Ectodermal cell (in vitro differentiated cells): ENCODE measurements around the gene NCBP3.

Experiments
- H3K27ac ChIP-seq: 2 replicates; pipeline ENCODE4 v1.7.0; 2013; ENCODE audit warnings: mild to moderate bottlenecking, low read depth, low read length; ENCODE audit not compliant: insufficient read depth, poor library complexity, severe bottlenecking
- H3K27me3 ChIP-seq: 2 replicates; pipeline ENCODE4 v1.7.0; 2013; ENCODE audit warnings: mild to moderate bottlenecking, low read length; ENCODE audit not compliant: insufficient read depth, control insufficient read depth, poor library complexity, severe bottlenecking
- H3K36me3 ChIP-seq: one replicate; pipeline ENCODE4 v1.7.0; 2013; ENCODE audit warnings: low read length; ENCODE audit not compliant: control insufficient read depth, insufficient read depth
- H3K4me1 ChIP-seq: one replicate; pipeline ENCODE4 v1.7.0; 2013; ENCODE audit warnings: low read length; ENCODE audit not compliant: control insufficient read depth, insufficient read depth
- H3K4me3 ChIP-seq: 2 replicates; pipeline ENCODE4 v1.7.0; 2013; ENCODE audit warnings: low read depth, low read length, control low read depth; ENCODE audit not compliant: insufficient read depth
- H3K9me3 ChIP-seq: 2 replicates; pipeline ENCODE4 v1.7.0; 2013; ENCODE audit warnings: mild to moderate bottlenecking, low read length, moderate library complexity; ENCODE audit not compliant: control insufficient read depth
- WGBS, 2 experiments: methylation state at CpG; one replicate each; pipeline ENCODE4 v1.1.7; 2013; ENCODE audit warnings: missing lambda C conversion rate in 2 of 2; 5-methylcytosine and 5-hydroxymethylcytosine counted together

The NCBP3 gene

DNA sequence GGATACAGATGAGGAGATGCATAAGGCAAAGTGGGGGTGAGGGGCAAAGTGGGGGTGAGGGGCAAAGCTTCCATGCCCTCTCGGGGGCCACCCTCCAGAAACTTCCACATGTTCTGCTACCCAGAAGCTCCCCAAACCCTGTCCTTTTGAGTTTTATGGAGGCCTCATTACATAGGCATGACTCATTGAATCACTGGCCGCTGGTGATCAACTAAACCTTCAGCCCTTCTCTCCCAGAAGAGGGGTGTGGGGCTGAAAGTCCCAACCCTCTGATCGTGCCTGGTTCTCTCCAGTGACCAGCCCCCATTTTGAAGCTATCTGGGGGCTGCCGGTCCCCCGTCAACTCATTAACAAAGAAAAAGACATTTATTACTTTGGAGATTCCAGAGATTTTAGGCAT is 72.5 kb downstream of the NCBP3 start:
- 76 to 79% methylated on average over 5 of the region's 5 CpGs for WGBS, 2 experiments
- Histone ChIP-seq H3K9me3 (no peaks in the 10 kb centered on the region), H3K27ac (no peak overlapping the region), H3K27me3 (no peaks in the 10 kb centered on the region), H3K4me3 (no peak overlapping the region), H3K36me3 (no peaks in the 10 kb centered on the region), H3K4me1 (no peaks in the 10 kb centered on the region)

DNA sequence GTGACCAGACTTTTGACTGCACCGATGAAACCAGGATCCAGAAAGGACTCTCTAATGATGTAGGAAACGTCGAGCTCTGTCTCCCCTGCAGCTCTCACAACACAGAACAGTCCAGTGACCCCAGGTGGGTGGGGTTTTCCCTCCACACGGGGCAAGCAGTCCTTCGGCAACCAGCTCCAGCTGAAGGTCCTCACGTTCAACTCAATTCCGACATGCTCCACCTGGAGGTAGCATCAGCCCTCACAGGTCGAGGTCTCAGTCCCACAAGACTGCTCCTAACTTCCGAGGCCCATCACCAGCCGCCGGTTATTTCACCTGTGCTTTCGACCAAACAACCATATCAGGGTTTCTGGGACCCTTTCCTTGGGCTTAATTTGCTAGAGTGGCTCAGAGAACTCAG is 73.3 kb downstream of the NCBP3 start:
- no peaks in the 10 kb centered on the region for H3K36me3 ChIP-seq
- no peaks in the 10 kb centered on the region for H3K4me1 ChIP-seq
- H3K4me3 ChIP-seq: no peak overlapping the region
- no peak overlapping the region for H3K27ac ChIP-seq
- H3K27me3 ChIP-seq: no peaks in the 10 kb centered on the region
- 76 to 78% methylated on average over 12 of the region's 12 CpGs for WGBS, 2 experiments
- no peaks in the 10 kb centered on the region for H3K9me3 ChIP-seq

DNA sequence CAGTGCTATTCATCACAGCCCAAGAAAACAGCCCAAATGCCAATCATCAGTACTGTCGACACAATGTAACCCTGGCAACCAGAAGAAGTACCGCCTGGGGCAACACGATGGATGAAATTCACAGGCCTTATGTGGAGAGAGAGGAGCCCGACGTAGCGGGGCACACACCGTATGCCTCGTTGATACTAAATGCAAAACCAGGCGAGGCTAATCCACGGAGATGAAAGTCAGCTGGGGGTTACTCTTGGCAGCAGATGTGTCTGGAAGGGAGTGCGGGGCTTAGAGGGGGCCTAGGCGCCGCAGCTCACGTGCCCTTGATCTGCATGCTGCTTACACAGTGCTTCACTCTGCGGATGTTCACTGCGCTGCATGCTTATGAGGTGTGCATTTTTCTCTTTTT is 74.9 kb downstream of the NCBP3 start:
- Histone ChIP-seq H3K27me3 (no peaks in the 10 kb centered on the region), H3K4me1 (no peaks in the 10 kb centered on the region), H3K9me3 (no peaks in the 10 kb centered on the region), H3K4me3 (no peak overlapping the region), H3K36me3 (no peaks in the 10 kb centered on the region), H3K27ac (no peak overlapping the region)
- 82 to 84% methylated on average over 16 of the region's 16 CpGs for WGBS, 2 experiments

DNA sequence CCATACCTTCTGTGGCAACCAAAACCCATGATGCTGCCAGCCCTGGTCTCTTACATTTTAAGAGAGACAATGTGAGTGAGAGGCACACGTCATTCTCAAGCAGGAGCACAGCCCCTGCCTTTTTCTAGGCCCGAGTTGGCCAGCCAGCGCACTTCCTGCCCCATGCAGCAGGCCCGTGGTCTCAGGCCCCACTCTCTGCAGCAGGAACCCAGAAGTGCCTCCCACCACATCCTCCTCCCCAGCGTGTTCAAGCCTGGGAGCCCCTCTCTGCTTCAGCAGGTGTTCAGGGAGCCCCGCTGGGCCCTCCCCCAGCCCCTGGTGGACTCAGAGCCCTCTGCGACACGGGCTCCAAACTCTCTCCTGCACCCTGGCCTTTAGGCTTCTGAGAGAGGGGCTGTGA is 75.6 kb downstream of the NCBP3 start:
- Histone ChIP-seq H3K36me3 (no peaks in the 10 kb centered on the region), H3K4me1 (no peaks in the 10 kb centered on the region), H3K27ac (peak overlapping the region; percentile 72), H3K27me3 (no peaks in the 10 kb centered on the region), H3K9me3 (no peaks in the 10 kb centered on the region), H3K4me3 (no peak overlapping the region)
- WGBS, 2 experiments: 83 to 84% methylated on average over 8 of the region's 8 CpGs

DNA sequence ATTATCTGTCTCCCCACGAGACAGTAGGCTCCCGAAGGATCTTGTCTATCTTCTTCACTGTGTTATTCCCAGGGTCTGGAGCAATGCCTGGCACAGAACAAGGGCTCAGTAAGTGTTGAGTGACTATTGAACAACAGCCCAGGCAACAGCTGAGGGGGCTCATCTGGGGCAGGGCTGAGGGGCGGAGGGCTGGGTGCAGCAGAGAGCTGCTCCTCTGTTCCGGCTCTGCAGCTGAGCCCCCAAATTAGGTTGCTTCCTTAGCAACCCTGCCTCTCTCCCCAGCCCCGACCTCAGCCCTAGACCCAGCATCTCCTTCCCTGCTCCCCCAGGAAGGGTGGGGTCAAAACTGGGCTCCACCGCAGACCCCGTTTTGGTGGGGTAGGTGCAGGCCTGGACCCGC is 77.3 kb downstream of the NCBP3 start:
- Histone ChIP-seq H3K36me3 (no peaks in the 10 kb centered on the region), H3K4me3 (no peak overlapping the region), H3K27me3 (no peaks in the 10 kb centered on the region), H3K27ac (no peak overlapping the region), H3K4me1 (no peaks in the 10 kb centered on the region), H3K9me3 (no peaks in the 10 kb centered on the region)
- WGBS, 2 experiments: 86 to 87% methylated on average over 8 of the region's 8 CpGs

DNA sequence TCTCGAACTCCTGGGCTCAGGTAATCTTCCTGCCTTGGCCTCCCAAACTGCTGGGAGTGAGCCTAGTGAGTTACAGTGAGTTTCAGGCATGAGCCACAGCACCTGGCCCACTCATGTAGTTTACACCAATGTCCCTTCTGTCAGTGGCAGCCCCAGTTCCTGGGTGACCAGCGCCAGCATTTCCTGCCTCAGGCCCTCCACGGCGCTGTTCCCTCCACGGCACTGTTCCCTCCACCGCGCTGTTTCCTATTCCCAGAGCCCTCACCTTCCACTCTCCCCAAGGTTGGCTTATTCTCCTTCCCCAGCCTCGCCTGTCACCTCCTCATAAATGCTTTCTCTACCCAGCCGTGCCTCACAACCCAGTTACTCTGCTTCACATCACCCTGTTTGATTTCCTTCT is 77.7 kb downstream of the NCBP3 start:
- Histone ChIP-seq H3K27me3 (no peaks in the 10 kb centered on the region), H3K9me3 (no peaks in the 10 kb centered on the region), H3K36me3 (no peaks in the 10 kb centered on the region), H3K4me3 (no peak overlapping the region), H3K27ac (no peak overlapping the region), H3K4me1 (no peaks in the 10 kb centered on the region)
- 91 to 95% methylated on average over 9 of the region's 9 CpGs for WGBS, 2 experiments

DNA sequence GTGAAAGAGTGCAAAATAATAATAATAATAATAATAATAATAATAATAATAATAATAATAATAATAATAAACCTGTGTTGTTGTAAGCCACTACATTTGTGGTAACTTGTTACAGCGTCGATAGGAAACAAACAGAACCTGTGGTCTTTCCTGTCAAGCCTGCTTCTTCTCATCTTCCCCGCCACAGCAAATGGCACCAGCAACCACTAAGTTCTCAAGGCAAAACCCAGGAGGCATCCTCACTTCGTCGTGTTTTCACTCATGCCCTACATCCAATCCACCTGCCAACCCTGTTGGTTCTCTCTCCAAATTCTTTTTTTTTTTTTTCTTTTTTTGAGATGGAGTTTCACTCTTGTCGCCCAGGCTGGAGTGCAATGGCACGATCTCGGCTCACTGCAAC is 79.3 kb downstream of the NCBP3 start:
- Histone ChIP-seq H3K27me3 (no peaks in the 10 kb centered on the region), H3K27ac (no peak overlapping the region), H3K4me1 (no peaks in the 10 kb centered on the region), H3K36me3 (no peaks in the 10 kb centered on the region), H3K9me3 (no peaks in the 10 kb centered on the region), H3K4me3 (no peak overlapping the region)
- WGBS, 2 experiments: 91 to 95% methylated on average over 8 of the region's 8 CpGs

DNA sequence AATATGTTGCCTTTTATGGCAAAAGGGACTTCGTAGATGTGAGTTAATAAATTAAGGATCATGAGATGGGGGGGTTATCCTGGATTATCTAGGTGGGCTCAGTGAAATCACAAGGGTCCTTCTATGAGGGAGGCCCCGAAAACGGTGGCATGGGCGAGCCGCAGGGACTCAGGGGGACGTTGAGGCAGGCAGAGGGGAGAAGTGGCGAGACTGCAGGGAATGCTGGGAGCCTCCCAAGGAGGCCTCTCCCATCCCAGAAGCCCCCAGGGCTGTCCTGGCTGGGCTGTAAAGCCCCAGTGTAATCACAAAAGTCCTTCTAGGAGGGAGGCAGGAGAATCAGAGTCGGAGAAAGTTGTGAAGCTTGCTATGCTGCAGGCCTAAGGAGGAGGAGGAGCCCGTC is 80.1 kb downstream of the NCBP3 start:
- Histone ChIP-seq H3K36me3 (no peaks in the 10 kb centered on the region), H3K27ac (no peak overlapping the region)
- WGBS, 2 experiments: 92 to 93% methylated on average over 9 of the region's 9 CpGs

DNA sequence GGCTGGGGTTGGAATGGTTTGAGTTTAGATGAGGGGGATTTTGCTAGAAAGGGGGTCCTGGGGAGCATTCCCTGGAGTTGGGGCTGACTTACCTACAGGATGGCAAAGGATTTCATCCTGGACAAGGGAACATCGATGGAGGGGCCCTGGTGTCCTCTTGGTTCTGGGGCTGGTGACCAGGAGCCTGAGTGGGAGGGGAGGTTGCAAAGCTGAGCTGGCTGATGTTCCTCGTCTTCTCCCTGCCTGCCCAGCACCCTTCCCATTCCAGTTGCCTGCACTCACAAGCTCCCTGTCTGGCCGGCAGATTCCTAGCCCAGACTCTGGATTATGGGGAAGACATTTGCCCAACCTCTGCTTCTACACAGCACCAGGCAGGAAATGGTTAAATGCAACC is 82.3 kb downstream of the NCBP3 start:
- H3K27ac ChIP-seq: no peak overlapping the region
- H3K4me1 ChIP-seq: no peaks in the 10 kb centered on the region
- no peak overlapping the region for H3K4me3 ChIP-seq
- H3K9me3 ChIP-seq: no peaks in the 10 kb centered on the region
- 88 to 89% methylated on average over 3 of the region's 3 CpGs for WGBS, 2 experiments
- no peaks in the 10 kb centered on the region for H3K27me3 ChIP-seq
- no peaks in the 10 kb centered on the region for H3K36me3 ChIP-seq

More for the DNA sequence above, 80.1 kb downstream of the NCBP3 start:
- H3K4me1 ChIP-seq: no peaks in the 10 kb centered on the region
- H3K4me3 ChIP-seq: no peak overlapping the region
- H3K27me3 ChIP-seq: no peaks in the 10 kb centered on the region
- no peaks in the 10 kb centered on the region for H3K9me3 ChIP-seq

DNA sequence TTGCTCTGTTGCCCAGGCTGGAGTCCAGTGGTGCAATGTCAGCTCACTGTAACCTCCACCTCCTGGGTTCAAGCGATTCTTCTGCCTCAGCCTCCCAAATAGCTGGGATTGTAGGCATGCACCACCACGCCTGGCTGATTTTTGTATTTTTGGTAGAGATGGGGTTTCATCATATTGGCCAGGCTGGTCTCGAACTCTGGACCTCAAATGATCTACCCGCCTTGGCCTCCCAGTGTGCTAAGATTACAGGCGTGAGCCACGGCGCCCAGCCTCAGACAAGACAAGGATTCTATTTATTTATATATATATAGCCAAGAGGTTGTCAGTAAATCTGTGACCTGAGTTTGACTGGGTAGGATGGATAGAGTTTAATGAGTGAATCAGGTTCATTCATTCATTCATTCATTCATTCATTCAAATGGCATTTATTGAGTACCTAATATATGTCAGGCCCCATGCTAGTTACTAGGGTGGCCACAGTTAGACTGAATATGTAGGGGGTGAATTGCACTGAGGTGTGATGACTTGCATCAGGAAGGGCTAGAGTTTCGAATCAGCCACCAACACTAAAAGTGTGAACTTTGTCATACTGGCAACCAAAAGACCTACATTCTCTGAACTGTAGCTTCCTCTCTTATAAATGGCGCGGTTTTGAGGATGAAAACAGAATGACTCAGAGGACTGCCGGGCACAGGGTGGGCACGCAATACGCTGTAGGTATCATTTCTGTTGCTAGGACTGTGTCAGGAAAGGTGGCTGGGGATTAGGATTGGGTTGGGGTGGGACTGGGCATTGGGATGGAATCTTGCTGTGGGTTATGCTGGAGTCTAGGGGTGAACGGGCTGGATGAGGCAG is 82.9 kb downstream of the NCBP3 start:
- Histone ChIP-seq H3K27me3 (no peaks in the 10 kb centered on the region), H3K9me3 (no peaks in the 10 kb centered on the region), H3K4me3 (no peak overlapping the region), H3K36me3 (no peaks in the 10 kb centered on the region), H3K27ac (no peak overlapping the region), H3K4me1 (no peaks in the 10 kb centered on the region)
- WGBS, 2 experiments: 94 to 95% methylated on average over 12 to 14 of the region's 14 CpGs
